Vagina (tissue), 2 donors: ENCODE results near the gene SURF4. TPM values are rescaled to one million over a fixed set of nuclear protein-coding genes. Genes with fewer than 3 reads are reported as not detected.
"Not testable (repeated sequence)": the region's sequence is repeated elsewhere in the genome, so short reads cannot be mapped to it uniquely, and the experiment has no call there.

Experiments used
- DNase-seq, 2 donors: peaks; one replicate each; pipeline ENCODE4 v3.0.0-alpha.2; 2017; ENCODE audit errors: extremely low spot score in 2 of 2
- H3K27ac ChIP-seq: fragments of 200-600 bp; sonication (generic); one replicate; pipeline ENCODE4 v1.5.1; 2019
- H3K27me3 ChIP-seq: fragments of 200-600 bp; sonication (generic); one replicate; pipeline ENCODE4 v1.5.1; 2019
- H3K36me3 ChIP-seq, 2 donors: fragments of 200-600 bp; sonication (generic); one replicate each; pipeline ENCODE4 v1.5.1; 2017 to 2019
- H3K4me1 ChIP-seq: fragments of 200-600 bp; sonication (generic); one replicate; pipeline ENCODE4 v1.5.1; 2019
- H3K4me3 ChIP-seq, 2 donors: fragments of 200-600 bp; sonication (generic); 1 replicate in 1 of 2; 2 replicates in 1 of 2; pipeline ENCODE4 v1.5.1; 2016 to 2019
- H3K9me3 ChIP-seq: fragments of 200-600 bp; sonication (generic); one replicate; pipeline ENCODE4 v1.5.1; 2019
- POLR2A ChIP-seq, 2 donors: fragments of 450-650 bp; IDR thresholded peaks; one replicate each; pipeline ENCODE4 v1.6.1; 2017; ENCODE audit warnings: antibody characterized with exemption in 2 of 2, mild to moderate bottlenecking in 2 of 2, moderate library complexity in 2 of 2
- POLR2AphosphoS5 ChIP-seq, 2 donors: sonication (generic); formaldehyde crosslinking; IDR thresholded peaks; one replicate each; pipeline ENCODE4 v1.9.0; 2017; ENCODE audit warnings: antibody characterized with exemption in 2 of 2, mild to moderate bottlenecking in 2 of 2, low read depth in 1 of 2; ENCODE audit not compliant: insufficient read depth in 1 of 2
- intact Hi-C: fragments of 100-400 bp; cut with DNase I; formaldehyde crosslinking; loops from one replicate; pipeline ENCODE4 v1.15.1; 2023
- total RNA-seq: library from RNA; depleted of rRNA; stranded (reverse); fragments of >200 nt; gene quantifications from one replicate; pipeline ENCODE4 v1.2.3, GENCODE V29; 2016
- TF ChIP-seq, protein P1 (sequence below), 3 experiments: fragments of 450-650 bp in 2 of 3; fragments of 200-600 bp in 1 of 3; sonication (generic) in 1 of 3; IDR thresholded peaks; one replicate each; pipeline ENCODE4 v1.5.1; 2017 to 2019; ENCODE audit warnings: antibody characterized with exemption in 3 of 3, mild to moderate bottlenecking in 2 of 3, moderate library complexity in 2 of 3

The SURF4 gene
- total RNA-seq, 1 donor from 2014 or later: 112 TPM

DNA sequence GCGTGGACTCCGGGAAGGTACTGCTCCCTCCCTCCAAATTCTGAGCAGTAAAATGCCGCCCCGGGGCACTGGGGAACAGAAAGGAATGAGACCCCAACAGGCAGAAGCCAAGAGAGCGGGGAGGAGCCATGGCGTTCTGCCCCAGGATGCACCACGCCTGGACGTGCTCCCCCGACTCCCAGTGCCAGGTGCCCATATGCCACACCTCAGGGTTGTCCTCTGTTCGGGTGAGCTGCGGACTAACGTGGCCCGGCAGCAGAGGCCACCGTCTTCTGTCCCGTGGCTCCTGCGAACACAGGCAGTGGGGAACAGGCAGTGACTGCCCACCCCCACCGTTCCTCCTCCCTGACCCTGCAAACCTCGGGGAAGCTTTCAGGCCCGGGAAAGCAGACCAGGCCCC, 44.6 kb downstream of the SURF4 start:
- intact Hi-C loops: no loop called here
- Histone ChIP-seq H3K27ac (no peak overlapping the region), H3K36me3 (peaks cover 0 to 38% of the 10 kb centered on the region in 2 donors)

GRCh38 chr9:133329306-133330156, 46.3 kb downstream of the SURF4 start:
- TF ChIP-seq, protein P1, sequence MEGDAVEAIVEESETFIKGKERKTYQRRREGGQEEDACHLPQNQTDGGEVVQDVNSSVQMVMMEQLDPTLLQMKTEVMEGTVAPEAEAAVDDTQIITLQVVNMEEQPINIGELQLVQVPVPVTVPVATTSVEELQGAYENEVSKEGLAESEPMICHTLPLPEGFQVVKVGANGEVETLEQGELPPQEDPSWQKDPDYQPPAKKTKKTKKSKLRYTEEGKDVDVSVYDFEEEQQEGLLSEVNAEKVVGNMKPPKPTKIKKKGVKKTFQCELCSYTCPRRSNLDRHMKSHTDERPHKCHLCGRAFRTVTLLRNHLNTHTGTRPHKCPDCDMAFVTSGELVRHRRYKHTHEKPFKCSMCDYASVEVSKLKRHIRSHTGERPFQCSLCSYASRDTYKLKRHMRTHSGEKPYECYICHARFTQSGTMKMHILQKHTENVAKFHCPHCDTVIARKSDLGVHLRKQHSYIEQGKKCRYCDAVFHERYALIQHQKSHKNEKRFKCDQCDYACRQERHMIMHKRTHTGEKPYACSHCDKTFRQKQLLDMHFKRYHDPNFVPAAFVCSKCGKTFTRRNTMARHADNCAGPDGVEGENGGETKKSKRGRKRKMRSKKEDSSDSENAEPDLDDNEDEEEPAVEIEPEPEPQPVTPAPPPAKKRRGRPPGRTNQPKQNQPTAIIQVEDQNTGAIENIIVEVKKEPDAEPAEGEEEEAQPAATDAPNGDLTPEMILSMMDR (IDR thresholded peaks at IDR 0.05): peak in 1 of 3 experiments; percentile 27
- DNase-seq, H3K9me3 ChIP-seq, H3K27me3 ChIP-seq, H3K27ac ChIP-seq, H3K4me3 ChIP-seq: not testable (repeated sequence)
- H3K4me1 ChIP-seq: peaks cover 13% of the 10 kb centered on the region
- H3K36me3 ChIP-seq: peaks cover 0 to 38% of the 10 kb centered on the region in 2 donors
- intact Hi-C loops: loop anchor here (2.0 kb wide), 1 partner anchor 143 kb away; no protein-coding TSS in a partner anchor

More for the DNA sequence above, 44.6 kb downstream of the SURF4 start:
- Histone ChIP-seq H3K4me3 (no peak overlapping the region), H3K27me3 (no peaks in the 10 kb centered on the region), H3K4me1 (peaks cover 24% of the 10 kb centered on the region), H3K9me3 (no peaks in the 10 kb centered on the region)
- TF ChIP-seq, protein P1 (IDR thresholded peaks at IDR 0.05): no peak
- TF ChIP-seq POLR2AphosphoS5 (IDR thresholded peaks at IDR 0.05; ENCODE audit: insufficient read depth in 1 of 2, low read depth in 1 of 2): no peak
- no peak for TF ChIP-seq POLR2A (IDR thresholded peaks at IDR 0.05)
- DNase-seq: no peak

DNA sequence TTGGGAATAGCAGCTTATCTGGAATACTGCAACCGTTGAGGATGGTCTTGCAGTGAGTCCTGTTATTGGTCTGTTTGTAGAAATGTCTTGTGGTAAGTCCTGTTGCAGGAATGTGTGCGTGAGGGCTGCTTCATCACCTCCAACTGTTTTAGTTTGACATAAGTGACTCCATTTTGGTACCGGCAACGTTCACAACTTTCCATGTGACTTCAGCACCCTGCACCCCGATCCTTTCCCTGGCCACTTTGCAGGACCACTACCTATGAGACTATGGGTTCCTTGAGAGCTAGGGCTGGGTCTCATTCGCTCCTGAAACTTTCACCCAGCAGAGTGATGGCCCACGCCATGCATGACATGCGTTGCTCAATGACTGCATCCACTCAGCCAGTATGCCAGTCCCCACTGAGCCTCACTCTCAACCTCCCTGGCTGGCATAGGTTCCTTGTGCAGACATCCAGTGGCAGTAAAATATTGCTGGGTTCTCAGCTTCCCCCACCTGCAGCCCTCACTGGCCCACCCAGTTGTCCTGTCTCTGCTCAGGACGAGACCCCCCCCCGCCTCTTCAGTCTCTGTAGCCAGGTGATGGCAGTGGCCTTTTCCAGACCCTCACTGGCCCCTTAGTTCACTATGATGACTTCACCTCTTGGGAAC, 47.9 kb downstream of the SURF4 start:
- H3K27me3 ChIP-seq: no peaks in the 10 kb centered on the region
- H3K4me3 ChIP-seq: no peak overlapping the region
- no peaks in the 10 kb centered on the region for H3K9me3 ChIP-seq
- intact Hi-C loops: loop anchor here (2.0 kb wide), 1 partner anchor 141 kb away; no protein-coding TSS in a partner anchor
- no peak for DNase-seq
- TF ChIP-seq POLR2AphosphoS5 (IDR thresholded peaks at IDR 0.05; ENCODE audit: insufficient read depth in 1 of 2, low read depth in 1 of 2) (no peak), POLR2A (IDR thresholded peaks at IDR 0.05) (no peak)
- TF ChIP-seq, protein P1 (IDR thresholded peaks at IDR 0.05): no peak
- no peak overlapping the region for H3K27ac ChIP-seq
- H3K36me3 ChIP-seq: peaks cover 0 to 24% of the 10 kb centered on the region in 2 donors
- H3K4me1 ChIP-seq: peaks cover under 1% of the 10 kb centered on the region

GRCh38 chr9:133327021-133327420, 48.8 kb downstream of the SURF4 start:
- H3K27me3 ChIP-seq, H3K27ac ChIP-seq, H3K9me3 ChIP-seq, intact Hi-C loops, H3K4me3 ChIP-seq, DNase-seq, H3K4me1 ChIP-seq: not testable (repeated sequence)
- H3K36me3 ChIP-seq: peaks cover 0 to 15% of the 10 kb centered on the region in 2 donors

GRCh38 chr9:133323991-133324703, 51.7 kb downstream of the SURF4 start:
- Histone ChIP-seq H3K9me3 (no peaks in the 10 kb centered on the region), H3K27me3 (no peaks in the 10 kb centered on the region), H3K36me3 (no peaks in the 10 kb centered on the region), H3K4me3 (no peak overlapping the region), H3K27ac (no peak overlapping the region), H3K4me1 (no peaks in the 10 kb centered on the region)
- TF ChIP-seq POLR2A (IDR thresholded peaks at IDR 0.05) (no peak), POLR2AphosphoS5 (IDR thresholded peaks at IDR 0.05; ENCODE audit: insufficient read depth in 1 of 2, low read depth in 1 of 2) (no peak)
- TF ChIP-seq, protein P1 (IDR thresholded peaks at IDR 0.05): no peak
- intact Hi-C loops: no loop called here
- no peak for DNase-seq
